Measurements from ENCODE around the gene SFXN5.

SFXN5 gene

DNA sequence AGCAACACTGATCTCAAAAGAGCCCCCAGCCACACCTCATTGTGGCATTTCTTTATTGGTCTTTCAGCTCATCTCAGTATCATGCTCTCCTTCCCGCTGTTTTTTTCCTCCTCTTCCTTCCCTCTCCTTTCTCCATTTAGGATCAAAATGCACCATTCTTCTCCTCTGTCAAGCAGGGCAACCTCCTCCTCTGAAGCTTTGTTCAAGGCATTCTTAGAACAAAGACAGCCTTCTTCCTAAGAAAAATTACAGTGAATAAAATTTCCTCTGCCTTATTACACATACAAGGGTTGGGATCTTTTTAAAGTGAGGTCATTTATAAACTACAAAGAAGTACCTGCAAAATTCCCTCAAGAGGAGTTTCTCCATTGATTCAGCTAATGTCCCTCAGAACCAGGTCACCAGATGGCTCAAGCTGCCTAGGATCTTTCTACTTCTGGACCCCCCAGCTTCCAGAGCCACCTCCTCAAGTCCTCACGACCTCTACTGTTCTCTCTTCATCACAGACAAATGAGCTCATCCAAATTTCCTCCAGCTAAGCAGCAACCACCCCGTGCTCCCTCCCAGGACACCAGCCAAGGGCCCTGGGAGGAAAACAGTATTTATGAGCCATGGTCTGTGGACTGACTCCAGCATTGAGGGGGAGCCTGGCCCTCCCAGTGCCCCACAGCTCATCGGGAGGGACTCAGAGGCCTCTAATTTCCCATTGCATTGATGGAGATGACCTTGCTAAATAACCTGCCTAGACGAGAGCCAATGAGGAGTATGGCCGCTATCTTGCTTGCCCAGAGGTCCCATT is 18.0 kb downstream of the SFXN5 start:
- DNase-seq (ENCODE audit: low read depth, low spot score), result no peak

DNA sequence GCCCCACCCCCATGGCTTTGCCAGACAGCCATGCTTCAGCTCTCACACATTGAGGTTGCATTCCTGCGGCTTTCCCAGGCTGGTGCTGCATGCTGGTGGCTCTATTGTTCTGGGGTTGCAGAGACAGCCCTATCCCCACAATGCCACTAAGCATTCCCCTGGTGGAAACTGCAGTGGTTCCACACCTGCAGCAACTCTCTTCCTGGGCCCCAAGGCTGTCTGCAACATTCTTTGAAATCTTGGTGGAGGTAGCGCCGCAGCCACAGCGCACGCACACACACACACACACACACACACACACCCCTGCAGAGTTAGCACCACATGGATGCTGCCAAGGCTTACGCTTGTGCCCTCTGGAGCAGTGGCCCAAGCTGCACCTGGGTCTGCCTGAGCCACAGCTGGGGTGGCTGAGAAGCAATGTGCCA is 21.4 kb downstream of the SFXN5 start:
- DNase-seq (ENCODE audit: low read depth, low spot score), result no peak

DNA sequence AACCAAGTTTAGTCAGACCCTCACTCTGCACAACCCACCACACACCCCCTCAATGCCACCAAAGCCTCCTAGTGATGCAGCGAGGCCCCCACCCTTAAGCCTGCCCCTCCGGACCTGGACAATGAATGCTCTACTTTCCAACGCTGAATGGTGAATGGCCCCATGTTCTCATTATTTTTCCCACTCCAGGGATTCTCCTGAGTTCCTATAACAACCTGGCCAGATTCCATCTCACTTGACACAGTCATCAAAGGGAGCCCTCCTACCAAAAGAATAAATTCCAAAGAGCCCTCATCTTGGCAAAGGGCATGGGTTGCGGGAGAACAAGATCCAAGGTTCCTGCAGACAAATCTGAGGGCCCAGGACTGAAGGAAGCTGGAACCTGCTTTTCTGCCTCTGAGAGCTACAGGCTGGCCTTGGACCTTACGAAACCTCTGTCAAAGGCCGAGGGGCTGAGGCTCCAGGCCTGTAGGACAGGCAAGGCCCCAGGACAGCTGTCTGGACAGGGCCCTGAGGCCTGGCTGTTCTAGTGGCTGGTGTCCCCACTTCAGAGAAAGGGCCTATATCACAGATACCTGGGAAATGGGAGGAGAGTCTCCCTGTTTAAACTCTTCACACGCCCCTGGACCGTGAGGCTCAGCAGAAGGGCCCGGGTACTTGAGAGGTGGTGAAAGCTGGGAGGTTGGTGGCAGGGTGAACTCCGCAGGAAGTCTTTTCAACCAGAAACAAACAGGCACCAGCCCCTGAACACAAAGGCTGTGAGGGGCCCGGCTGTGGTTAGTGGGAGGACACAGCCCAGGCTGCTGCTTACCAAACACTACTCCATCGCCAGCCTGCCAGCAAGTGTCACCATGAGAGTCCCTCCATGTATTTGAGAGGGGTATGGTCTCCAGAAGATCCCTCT is 27.3 kb downstream of the SFXN5 start:
- DNase-seq (ENCODE audit: low read depth, low spot score), result no peak

DNA sequence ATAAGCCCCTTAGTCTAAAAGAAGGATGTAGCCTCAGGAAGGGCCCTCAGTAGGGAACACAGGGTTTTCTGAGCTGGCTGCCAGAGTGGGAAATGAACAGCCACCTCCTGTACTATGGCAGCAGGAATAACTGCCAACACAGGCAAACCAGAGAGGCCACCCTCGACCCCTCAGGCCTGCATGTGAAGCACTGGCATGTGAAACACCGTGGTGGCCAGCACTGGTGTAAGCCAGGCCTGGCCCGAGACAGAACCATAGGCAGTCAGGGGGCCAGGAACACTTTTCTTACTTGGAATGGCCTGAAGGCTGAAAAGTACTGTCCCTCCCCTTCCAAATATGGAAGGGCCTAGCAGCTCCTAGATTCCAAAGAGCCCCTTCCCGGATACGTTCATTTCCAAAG is 28.2 kb downstream of the SFXN5 start:
- no peak for DNase-seq (ENCODE audit: low read depth, low spot score)

DNA sequence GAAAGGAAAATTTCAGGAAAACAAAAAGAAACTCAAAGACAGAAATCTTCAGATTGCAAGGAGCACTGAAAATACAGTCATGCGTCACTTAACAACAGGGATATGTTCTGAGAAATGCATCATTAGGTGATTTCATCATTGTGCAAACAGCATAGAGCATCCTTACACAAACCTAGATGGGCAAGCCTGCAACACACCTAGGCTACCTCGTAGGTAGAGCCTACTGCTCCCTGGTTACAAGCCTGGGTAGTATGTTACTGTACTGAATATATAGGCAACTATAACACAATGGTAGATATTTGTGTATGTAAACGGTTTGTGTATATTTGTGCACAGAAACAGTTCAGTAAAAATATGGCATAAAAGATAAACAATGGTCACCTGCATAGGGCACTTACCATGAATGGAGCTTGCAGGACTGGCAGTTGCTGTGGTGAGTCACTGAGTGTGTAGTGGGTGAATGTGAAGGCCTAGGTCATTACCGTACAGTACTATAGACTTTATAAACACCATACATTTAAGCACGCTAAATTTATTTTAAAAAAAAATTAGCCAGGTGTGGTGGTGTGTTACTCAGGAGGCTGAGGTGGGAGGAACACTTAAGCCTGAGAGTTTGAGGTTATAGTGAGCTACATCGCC is 33.4 kb downstream of the SFXN5 start:
- no peak for DNase-seq (ENCODE audit: low read depth, low spot score)

DNA sequence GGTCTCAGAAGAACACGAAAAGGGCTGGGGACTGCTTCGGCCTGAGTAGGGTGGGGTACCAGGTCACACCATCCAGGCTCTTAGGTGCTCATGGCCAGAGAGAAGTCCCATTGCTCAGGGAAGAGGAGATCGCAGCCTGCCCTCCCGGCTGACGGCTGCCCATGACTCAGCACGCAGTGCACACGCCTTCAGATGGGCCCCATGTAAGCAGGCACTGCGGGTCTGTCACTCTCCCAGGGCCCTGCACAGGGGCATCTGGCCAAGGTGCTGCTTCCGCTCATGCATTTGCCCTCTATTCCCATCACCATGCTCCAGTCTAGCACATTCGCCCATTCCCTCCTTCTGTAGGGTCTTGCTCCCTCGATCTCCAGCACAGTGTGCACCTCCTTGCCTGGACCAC is 34.7 kb downstream of the SFXN5 start:
- DNase-seq (ENCODE audit: low read depth, low spot score), result no peak

DNA sequence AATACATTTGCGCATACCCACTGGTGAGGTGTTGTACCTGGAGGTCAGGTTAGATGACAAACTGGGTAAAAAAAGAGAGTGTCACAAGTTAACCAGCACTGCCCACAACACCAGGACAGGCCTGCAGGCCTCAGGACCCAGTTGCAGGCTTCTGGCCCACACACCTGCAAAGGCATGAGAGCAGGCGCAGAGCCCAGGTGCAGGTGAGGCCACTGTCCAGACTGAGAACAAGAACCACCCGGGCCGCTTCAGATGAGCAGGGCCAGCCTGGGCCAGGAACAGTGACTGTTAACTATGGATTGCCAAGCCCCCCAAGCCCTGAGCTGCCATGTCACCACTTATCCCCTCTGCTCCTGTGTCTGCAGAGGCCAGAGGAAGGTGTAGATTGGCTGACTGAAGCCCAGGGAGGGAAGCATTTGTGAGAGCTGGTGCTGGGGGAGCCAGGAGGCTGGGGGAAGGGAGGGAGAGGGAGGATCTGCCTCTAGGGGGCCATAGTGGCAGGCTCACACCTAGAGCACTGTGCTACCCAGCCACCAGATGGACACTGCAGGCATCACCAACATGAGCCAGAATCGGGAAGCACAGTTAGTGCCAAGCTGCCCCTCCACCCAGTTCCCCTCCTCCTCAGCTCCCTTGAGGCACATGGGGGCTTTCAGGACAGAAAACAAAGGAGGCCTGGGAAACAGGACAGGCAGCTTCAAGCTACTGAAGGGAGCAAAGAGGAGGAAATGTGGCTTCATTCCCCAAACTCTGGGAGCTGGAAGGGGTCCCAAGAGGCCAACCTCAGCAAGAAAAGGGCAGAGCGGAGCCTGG is 35.4 kb downstream of the SFXN5 start:
- no peak for DNase-seq (ENCODE audit: low read depth, low spot score)

DNA sequence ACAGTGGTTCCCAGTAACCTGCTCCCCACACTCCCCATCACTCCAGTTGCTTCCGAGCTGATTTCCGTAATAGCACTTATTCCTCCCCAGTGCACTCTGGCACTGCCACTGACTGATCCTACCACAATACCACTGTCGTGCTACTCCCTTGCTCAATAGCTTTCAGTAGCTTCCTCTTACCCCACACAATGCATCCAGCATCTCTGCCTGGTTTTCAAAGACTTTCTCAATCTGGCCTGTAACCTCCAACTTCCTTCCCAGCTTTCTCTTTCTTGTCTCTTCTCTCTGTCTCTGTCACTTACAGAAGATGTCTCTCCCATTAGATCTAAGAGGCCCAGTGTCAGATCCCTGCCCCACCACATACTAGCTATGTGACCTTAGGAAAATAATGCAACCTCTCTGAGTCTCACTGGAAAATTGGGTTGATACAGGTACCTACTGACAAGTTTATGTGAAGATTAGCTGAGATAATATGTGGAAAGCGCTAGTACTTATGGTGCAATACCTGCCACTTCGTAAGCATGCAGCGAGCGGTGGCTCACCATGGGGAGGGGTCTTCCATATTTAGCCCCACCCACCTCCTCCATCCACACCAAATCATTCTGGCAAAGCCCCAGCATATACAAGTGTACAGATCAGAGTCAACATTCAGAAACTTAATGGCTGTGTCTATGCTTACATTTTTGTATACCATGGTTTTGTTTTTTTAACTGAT is 36.7 kb downstream of the SFXN5 start:
- DNase-seq (ENCODE audit: low read depth, low spot score), result no peak

DNA sequence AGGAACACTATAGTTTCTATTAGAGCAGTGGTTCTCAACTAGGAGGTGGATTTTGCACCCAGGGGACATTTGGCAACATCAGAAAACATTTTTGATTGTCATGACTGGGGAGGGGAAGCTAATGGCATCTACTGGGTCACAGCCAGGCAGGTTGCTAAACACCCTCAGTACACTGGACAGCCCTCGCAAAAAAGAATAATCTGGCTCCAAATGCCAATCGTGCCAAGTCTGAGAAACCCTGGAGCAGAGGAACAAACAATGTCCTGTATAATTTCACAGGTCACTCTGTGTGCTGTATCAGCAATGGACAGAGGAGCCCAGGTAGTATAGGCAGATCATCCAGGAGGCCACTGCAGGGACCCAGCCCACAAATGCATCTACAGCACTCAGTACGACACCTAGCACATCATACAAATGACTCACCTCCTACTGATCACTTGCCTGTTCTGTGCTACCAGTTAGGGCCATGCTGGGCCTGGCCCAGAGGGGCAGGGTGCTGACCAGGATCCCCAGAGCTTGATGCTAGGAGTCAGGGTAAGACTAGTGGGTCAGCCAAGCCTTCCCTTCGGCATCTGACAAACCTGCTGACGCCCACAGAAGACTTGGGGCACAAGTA is 37.6 kb downstream of the SFXN5 start:
- no peak for DNase-seq (ENCODE audit: low read depth, low spot score)

DNA sequence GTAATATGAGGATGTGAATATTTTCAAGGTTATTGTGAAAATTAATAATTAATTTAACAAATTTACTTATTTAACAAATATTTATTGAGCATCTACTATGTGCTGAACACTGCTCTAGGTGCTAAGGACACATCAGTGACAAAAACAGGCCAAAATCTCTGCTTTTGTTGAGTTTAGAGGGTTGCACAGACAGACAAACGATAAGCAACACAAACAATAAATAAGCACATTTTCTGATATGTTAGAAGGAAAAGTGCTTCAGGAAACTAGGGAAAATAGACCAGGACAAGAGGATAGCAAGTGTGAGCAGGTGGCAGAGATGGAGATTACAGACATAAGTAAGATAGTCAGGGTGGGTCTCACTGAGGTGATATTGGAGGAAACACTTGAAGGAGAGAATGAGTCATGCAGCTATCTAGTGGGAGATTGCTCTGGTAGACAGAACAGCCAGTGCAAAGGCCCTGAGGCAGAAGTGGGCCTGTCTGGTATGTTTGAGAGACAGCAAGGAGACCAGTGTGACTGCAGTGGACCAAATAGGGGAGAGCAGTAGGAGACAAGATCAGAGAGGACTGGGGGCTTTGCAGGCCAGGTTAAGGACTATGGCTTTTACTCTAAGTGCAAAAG is 38.3 kb downstream of the SFXN5 start:
- no peak for DNase-seq (ENCODE audit: low read depth, low spot score)

DNA sequence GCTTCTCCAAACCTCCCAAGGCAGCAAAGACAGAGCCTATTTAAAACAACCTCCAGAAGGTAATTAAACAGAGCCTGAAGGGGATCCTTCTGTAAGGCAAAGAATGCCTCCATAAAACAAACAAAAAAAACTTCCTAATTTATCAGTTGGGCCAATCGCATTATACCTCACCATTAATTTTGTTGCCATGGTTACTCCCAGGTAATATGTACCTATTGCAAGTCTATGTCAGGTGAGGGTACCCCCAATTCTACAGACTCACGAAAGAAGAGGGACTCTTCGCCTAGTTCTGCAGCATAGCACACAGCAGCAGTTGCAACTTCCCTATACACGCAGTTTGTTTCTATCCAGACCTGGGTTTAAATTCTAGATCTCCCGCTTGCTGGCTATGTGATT is 38.8 kb downstream of the SFXN5 start:
- no peak for DNase-seq (ENCODE audit: low read depth, low spot score)

DNA sequence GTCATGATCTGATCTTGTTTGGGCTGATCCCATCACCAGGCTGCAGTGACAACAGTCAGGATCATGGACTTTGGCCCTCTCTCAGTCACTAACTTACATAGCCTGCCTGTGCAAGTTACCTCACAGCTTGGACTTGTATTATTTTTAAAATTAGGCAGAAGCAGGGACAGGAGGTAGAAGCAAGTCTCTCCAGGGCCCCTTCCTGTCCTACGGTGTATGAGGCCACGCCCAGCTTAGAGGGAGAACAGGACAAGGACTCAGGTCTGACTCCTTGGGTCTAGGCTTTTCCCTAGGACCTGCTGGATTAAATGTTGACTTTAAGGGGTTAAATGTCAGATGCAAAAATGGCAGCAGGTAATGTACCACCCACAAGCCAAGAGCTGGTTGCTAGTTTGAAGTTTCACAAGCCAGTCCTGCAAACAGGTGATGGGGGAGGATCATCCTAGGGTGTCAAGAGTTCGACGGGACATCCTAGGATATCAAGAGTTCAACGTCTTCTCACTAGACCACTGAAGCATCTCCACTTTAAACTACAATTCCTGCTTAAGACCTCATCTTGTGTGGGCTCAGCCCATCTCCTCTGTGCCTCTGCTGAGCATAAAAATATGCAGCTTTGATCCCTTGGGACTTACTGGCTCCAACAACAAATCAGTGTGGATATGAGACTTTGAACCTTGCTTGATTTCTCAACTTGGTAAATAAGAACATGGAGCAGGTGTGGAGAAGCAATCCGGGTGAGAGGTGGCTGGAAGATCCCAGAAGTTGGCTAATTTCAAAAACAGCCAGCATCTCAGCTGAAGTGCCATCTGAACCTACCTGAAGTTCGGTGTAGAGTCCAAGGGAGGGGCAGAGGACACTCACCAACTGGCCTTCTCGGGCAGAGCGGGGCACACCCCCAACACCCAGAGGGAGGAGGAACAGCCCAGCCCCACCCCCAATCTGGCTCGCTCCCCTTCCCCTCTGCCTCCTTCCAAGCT is 39.5 kb downstream of the SFXN5 start:
- DNase-seq (ENCODE audit: low read depth, low spot score), result no peak

DNA sequence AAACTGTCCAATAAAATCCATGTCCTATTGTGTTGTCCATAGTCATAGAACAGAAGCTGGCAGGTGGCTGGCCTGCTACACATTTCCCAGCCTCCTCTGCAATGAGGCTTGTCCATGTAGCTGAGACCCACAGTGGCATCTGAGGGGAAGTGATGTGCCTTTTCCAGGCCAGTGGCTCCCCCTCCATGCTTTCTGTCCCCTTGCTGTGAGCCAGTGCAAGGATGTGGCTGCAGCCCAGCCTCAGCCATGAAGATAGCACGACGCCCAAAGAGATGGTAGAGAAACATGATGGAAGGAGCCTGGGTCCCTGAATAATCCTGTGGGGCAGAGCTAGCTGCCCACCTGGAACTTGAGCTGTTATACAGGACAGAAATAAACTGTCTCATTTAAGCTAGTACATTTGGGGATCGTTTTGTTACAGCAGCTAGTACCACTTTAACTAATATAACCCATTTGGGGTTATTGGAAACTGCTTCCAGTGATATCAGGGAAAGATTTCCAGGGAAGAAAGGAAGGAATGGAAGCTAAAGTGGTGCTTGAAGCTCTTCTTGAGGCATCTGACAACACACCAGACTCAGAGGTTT is 40.3 kb downstream of the SFXN5 start:
- DNase-seq (ENCODE audit: low read depth, low spot score), result no peak

DNA sequence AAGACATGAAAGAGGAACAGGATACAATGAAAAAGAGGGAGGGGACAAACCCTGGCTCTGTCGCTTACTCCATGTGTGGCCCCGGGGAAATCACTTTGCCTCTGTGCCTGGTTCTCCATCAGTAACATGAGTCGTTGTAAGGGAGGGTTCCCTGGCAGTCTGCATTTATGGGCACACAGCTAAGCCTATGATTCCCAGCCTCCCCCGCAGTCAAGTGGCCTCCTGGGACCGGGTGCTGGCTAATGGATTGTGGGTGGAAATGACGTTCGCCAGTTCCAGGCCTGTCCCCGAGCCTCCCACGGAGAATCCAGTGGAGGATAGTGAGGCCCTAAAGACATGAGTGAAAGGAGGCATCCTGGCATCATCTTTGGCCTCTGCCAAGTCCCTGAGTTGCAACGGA is 42.7 kb downstream of the SFXN5 start:
- no peak for DNase-seq (ENCODE audit: low read depth, low spot score)

DNA sequence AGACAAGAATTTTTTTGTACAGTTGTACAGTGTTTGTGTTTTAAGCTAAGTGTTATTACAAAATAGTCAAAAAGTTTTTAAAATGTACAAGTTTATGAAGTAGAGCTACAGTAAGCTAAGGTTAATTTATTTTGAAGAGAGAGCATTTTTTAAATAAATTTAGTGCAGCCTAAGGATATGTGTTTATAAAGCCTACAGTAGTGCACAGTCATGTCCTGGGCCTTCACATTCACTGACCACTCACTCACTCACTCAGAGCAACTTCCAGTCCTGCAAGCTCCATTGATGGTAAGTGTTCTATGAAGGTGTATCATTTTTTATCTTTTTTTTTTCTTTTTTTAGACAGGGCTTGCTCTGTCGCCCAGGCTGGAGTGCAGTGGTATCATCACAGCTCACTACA is 44.2 kb downstream of the SFXN5 start:
- no peak for DNase-seq (ENCODE audit: low read depth, low spot score)

DNA sequence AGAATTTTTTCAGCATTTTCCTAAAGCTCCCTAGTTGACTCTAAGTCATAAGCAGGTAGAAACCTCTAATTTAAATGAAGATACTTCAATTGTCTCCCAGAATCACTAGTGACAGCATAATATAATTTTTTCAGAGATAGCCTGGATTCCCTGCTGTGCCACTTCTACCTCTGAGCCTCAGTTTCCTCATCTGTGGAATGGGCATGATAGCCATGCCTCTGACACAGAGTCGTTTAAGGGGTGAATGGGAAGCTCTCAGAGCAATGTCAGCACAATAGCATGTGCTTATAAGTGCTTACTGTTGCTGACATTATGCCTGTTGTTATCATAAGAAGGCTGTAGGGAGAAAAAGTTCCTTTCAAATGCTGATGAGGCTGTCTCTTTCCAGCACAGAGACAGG is 48.0 kb downstream of the SFXN5 start:
- DNase-seq (ENCODE audit: low read depth, low spot score), result no peak

DNA sequence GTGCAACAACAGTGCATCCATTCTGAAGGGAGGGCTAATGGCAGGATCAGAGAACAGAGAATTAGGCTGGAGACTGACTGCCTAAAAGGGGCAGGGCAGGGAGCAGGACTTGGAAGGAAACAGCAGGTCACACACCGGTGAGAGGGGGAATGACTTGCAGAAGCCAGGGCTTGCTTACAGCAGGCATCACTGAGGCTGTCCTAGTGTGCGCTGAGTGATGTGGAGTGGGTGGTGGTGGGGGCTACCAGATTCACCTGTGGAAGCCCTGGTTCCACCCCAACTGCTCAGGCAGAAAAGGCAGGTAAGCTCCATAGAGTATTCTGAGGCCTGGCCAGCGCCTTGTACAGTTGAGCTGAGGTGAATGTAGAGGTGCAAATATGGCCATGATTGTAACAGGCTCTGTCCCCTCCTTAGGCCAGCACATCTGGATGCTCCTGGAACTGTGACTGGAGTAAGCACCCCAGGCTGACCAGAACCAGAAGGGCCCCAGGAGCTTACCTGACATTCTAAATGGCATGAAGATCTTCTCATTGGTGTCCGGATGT is 49.4 kb downstream of the SFXN5 start:
- DNase-seq (ENCODE audit: low read depth, low spot score), result no peak

DNA sequence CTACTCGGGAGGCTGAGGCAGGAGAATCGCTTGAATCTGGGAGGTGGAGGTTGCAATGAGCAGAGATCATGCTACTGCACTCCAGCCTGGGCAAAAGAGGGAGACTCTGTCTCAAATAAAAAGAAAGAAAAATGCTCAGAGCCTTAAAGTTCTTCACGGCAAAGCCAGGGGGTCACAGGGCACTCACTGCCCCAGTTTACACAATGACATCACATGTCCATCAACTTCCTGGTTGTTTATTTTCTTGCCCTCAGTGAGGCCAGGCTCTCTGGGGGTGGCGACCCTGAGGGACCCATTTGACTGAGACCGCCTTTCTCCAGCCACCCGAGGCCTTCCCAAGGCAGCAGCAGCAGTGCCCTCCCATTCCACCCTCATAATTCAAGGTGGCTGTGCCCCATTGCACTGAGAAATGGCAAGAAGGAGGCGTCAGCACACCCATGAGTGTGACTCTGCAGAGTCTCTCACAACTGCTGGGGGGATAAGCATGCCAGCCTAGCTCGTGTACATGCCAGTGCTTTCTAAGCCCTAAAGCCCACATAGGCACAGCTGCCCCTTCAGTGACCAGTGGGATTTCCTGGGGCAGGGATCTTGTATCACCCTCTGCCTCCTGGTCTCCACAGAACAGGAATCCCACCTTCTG is 50.0 kb downstream of the SFXN5 start:
- no peak for DNase-seq (ENCODE audit: low read depth, low spot score)

Measured in smooth muscle cell of the brain vasculature (primary cell).